HepG2 (cell line): ENCODE measurements around the gene MICAL3. TPM values are rescaled to one million over a fixed set of nuclear protein-coding genes. Genes with fewer than 3 reads are reported as not detected.

Source experiments
- ATAC-seq: fragments of 200-7000 bp; cut with Tn5 transposase; 3 replicates; pipeline ENCODE4 v1.9.1; 2020; ENCODE audit warnings: mild to moderate bottlenecking, moderate library complexity
- BruUV-seq: library from RNA; stranded (reverse); fragments of 400-500 nt; replicated peaks from 2 replicates; lab custom pipeline; 2021; lab: Mats Ljungman, UMichigan
- CTCF ChIA-PET: fragments of 300-600 bp; formaldehyde crosslinking; extraction: SDS; loops from one replicate; lab custom pipeline; 2021; ENCODE audit warnings: low total read pairs, inconsistent platforms, low intra/inter-chr PET ratio; lab: Yijun Ruan, JAX
- POLR2A ChIA-PET: fragments of 350-600 bp; sonication (Branson Sonifier 250); formaldehyde crosslinking; loops from one replicate; lab custom pipeline; 2020; ENCODE audit warnings: antibody characterized with exemption, inconsistent platforms; lab: Yijun Ruan, JAX
- DNase-seq: peaks from one replicate; pipeline ENCODE4 v3.0.0-alpha.2; 2015; ENCODE audit warnings: low spot score
- FAIRE-seq: peaks from 3 replicates; lab custom pipeline; 2011; peaks lifted over from hg19 to GRCh38; lab: Jason Lieb, UNC
- H2AFZ ChIP-seq: one replicate; pipeline ENCODE4 v1.6.1; 2011; ENCODE audit warnings: low read length, inconsistent platforms
- H3K27ac ChIP-seq: fragments of 300-600 bp; 3 replicates; pipeline ENCODE4 v1.8.0; 2011; ENCODE audit warnings: mixed run types, mild to moderate bottlenecking, mixed read lengths, low read length, inconsistent platforms; ENCODE audit not compliant: insufficient read depth; ENCODE audit errors: extremely low read length
- H3K27me3 ChIP-seq, 2 experiments: fragments of 200-600 bp in 1 of 2; 2 replicates in 1 of 2; 3 replicates in 1 of 2; pipeline versions ENCODE4 v1.6.0 to v1.8.0; 2011; ENCODE audit warnings: low read length in 2 of 2, mild to moderate bottlenecking in 2 of 2, moderate library complexity in 2 of 2, inconsistent platforms in 1 of 2; ENCODE audit not compliant: insufficient read depth in 2 of 2, control insufficient read depth in 1 of 2
- H3K36me3 ChIP-seq, 2 experiments: fragments of 200-600 bp in 1 of 2; replicated peaks in 1 of 2; 2 replicates in 1 of 2; 3 replicates in 1 of 2; pipeline versions ENCODE4 v1.5.1 to v1.8.0; 2011; ENCODE audit warnings: low read length in 2 of 2, inconsistent platforms in 1 of 2; ENCODE audit not compliant: insufficient read depth in 2 of 2, control insufficient read depth in 1 of 2
- H3K4me1 ChIP-seq: 2 replicates; pipeline ENCODE4 v1.5.1; 2012; ENCODE audit warnings: low read length, inconsistent platforms; ENCODE audit not compliant: insufficient read depth
- H3K4me2 ChIP-seq: 2 replicates; pipeline ENCODE4 v1.6.0; 2011; ENCODE audit warnings: low read depth, low read length, inconsistent platforms
- H3K4me3 ChIP-seq, 3 experiments: fragments of 200-600 bp in 1 of 3; sonication (generic), shearing (Covaris generic) in 1 of 3; replicated peaks in 1 of 3; 2 replicates each; pipeline ENCODE4 v1.5.1; 2011 to 2016; ENCODE audit warnings: low read length in 3 of 3, inconsistent platforms in 2 of 3, low read depth in 2 of 3, mild to moderate bottlenecking in 2 of 3, control low read depth in 1 of 3, mixed read lengths in 1 of 3; ENCODE audit not compliant: insufficient read depth in 1 of 3
- H3K79me2 ChIP-seq: one replicate; pipeline ENCODE4 v1.6.1; 2011; ENCODE audit warnings: low read length, inconsistent platforms; ENCODE audit not compliant: insufficient read depth
- H3K9ac ChIP-seq: 2 replicates; pipeline ENCODE4 v1.6.0; 2011; ENCODE audit warnings: mild to moderate bottlenecking, low read depth, low read length, inconsistent platforms; ENCODE audit not compliant: insufficient read depth
- H3K9me3 ChIP-seq: 2 replicates; pipeline ENCODE4 v1.5.1; 2012; ENCODE audit warnings: mild to moderate bottlenecking, low read length
- H4K20me1 ChIP-seq: 2 replicates; pipeline ENCODE4 v1.6.0; 2011; ENCODE audit warnings: inconsistent platforms, mild to moderate bottlenecking, low read length, moderate library complexity; ENCODE audit not compliant: insufficient read depth
- MIER3 ChIP-seq: IDR thresholded peaks from 2 replicates; pipeline ENCODE4 v1.6.1; 2016; ENCODE audit warnings: missing compliant biosample characterization, borderline replicate concordance
- POLR2A ChIP-seq, 2 experiments: IDR thresholded peaks; 2 replicates each; pipeline ENCODE4 v1.6.1; 2011; ENCODE audit warnings: low read depth in 2 of 2, low read length in 2 of 2, mild to moderate bottlenecking in 1 of 2, moderate library complexity in 1 of 2; ENCODE audit not compliant: insufficient read depth in 1 of 2
- RCOR2 ChIP-seq: IDR thresholded peaks from 2 replicates; pipeline ENCODE4 v1.6.1; 2016; ENCODE audit warnings: missing biosample characterization, missing genetic modification reagents
- TGIF2 ChIP-seq: IDR thresholded peaks from 2 replicates; pipeline ENCODE4 v1.6.1; 2016; ENCODE audit warnings: control low read depth, missing compliant biosample characterization
- ZBTB39 ChIP-seq: sonication (generic); formaldehyde crosslinking; IDR thresholded peaks from 2 replicates; pipeline ENCODE4 v1.5.0; 2020; ENCODE audit warnings: missing genetic modification reagents
- ZFP36L2 ChIP-seq: sonication (generic); formaldehyde crosslinking; IDR thresholded peaks from 2 replicates; pipeline ENCODE4 v1.4.0; 2020; ENCODE audit warnings: missing genetic modification reagents
- ZNF138 ChIP-seq: sonication (generic); formaldehyde crosslinking; IDR thresholded peaks from 2 replicates; pipeline ENCODE4 v1.5.0; 2020; ENCODE audit warnings: mild to moderate bottlenecking, low read depth, missing genetic modification reagents
- ZNF30 ChIP-seq: sonication (generic); formaldehyde crosslinking; IDR thresholded peaks from 2 replicates; pipeline ENCODE4 v1.5.0; 2020; ENCODE audit warnings: mild to moderate bottlenecking, missing genetic modification reagents
- WGBS: methylation state at CpG from one replicate; pipeline ENCODE4 v1.1.6; 2017; ENCODE audit warnings: low lambda C conversion rate; 5-methylcytosine and 5-hydroxymethylcytosine counted together
- in situ Hi-C: cut with HindIII; loops from 2 replicates; pipeline ENCODE4 v1.10.0; 2017; ENCODE audit warnings: low pct_unique_long_range_greater_than_20kb; ENCODE audit not compliant: extremely low pct_ligation_motif_present
- intact Hi-C: fragments of 100-400 bp; cut with micrococcal nuclease; formaldehyde crosslinking; loops from one replicate; pipeline ENCODE4 v1.10.0; 2022; ENCODE audit not compliant: unreplicated experiment
- polyA plus RNA-seq, 8 experiments: library from polyadenylated mRNA; depleted of rRNA in 3 of 8; stranded (reverse) in 7 of 8; unstranded in 1 of 8; fragments of >200 nt; fragmentation: Illumina TruSeq in 4 of 8; extraction: Trizol in 4 of 8; gene quantifications; 2 replicates each; pipeline versions ENCODE4 v1.2.1 to v1.2.3, GENCODE V29; 2011 to 2016; ENCODE audit warnings: low read depth in 4 of 8, missing spikeins in 1 of 8, mixed read lengths in 1 of 8; ENCODE audit not compliant: insufficient read depth in 1 of 8
- total RNA-seq, 5 experiments: library from RNA; depleted of rRNA; stranded (reverse); fragments of >200 nt; fragmentation: Illumina TruSeq; extraction: Trizol; gene quantifications; 2 replicates each; pipeline ENCODE4 v1.2.3, GENCODE V29; 2016; ENCODE audit warnings: low read depth in 1 of 5
- TF ChIP-seq, protein P1 (sequence below): sonication (generic); formaldehyde crosslinking; IDR thresholded peaks from 2 replicates; pipeline ENCODE4 v1.5.0; 2020; ENCODE audit warnings: mild to moderate bottlenecking, missing genetic modification reagents, borderline replicate concordance
- TF ChIP-seq, protein P2 (sequence below): sonication (generic); formaldehyde crosslinking; IDR thresholded peaks from 2 replicates; pipeline ENCODE4 v1.5.0; 2020; ENCODE audit warnings: missing genetic modification reagents, mild to moderate bottlenecking, borderline replicate concordance
- TF ChIP-seq, protein P3 (sequence below): sonication (generic); formaldehyde crosslinking; conservative IDR thresholded peaks from 2 replicates; pipeline ENCODE4 v1.4.0; 2020; ENCODE audit warnings: missing genetic modification reagents

The MICAL3 gene
- total and polyA plus RNA-seq, 2 of the 13 experiments (the other 11 are each of a cell fraction or from before 2014, with no cell fraction given): 5.3 to 12.5 TPM

DNA sequence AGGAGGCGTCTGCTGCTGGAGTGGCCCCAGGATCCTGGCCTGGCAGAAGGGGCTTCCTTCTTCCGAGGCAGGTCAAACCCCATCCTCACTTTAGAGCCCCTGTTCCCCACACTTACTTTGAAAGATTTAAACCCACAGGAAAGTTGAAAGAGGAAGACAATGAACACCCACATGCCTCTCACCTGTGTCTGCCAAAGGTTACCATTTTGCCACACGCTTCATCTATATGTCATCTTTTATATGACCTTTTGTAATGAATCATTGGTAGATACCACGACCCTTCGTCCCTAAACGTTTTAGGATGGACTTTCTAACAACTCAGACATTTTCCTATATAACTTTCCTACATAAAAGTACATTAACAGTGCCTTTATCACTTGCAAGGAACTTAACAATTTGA, 210.3 kb downstream of the MICAL3 start:
- in situ Hi-C loops (no loop called here), intact Hi-C loops (no loop called here)
- TF ChIP-seq RCOR2 (CRISPR knock-in tag) (no peak), MIER3 (CRISPR knock-in tag) (no peak), ZNF30 (CRISPR knock-in tag) (no peak), ZNF138 (CRISPR knock-in tag) (no peak), ZFP36L2 (CRISPR knock-in tag) (no peak), POLR2A (IDR thresholded peaks at IDR 0.05; ENCODE audit: insufficient read depth in 1 of 2, low read depth in 2 of 2, low read length in 2 of 2) (no peak), TGIF2 (no peak), ZBTB39 (CRISPR knock-in tag) (no peak)
- TF ChIP-seq, protein P1, sequence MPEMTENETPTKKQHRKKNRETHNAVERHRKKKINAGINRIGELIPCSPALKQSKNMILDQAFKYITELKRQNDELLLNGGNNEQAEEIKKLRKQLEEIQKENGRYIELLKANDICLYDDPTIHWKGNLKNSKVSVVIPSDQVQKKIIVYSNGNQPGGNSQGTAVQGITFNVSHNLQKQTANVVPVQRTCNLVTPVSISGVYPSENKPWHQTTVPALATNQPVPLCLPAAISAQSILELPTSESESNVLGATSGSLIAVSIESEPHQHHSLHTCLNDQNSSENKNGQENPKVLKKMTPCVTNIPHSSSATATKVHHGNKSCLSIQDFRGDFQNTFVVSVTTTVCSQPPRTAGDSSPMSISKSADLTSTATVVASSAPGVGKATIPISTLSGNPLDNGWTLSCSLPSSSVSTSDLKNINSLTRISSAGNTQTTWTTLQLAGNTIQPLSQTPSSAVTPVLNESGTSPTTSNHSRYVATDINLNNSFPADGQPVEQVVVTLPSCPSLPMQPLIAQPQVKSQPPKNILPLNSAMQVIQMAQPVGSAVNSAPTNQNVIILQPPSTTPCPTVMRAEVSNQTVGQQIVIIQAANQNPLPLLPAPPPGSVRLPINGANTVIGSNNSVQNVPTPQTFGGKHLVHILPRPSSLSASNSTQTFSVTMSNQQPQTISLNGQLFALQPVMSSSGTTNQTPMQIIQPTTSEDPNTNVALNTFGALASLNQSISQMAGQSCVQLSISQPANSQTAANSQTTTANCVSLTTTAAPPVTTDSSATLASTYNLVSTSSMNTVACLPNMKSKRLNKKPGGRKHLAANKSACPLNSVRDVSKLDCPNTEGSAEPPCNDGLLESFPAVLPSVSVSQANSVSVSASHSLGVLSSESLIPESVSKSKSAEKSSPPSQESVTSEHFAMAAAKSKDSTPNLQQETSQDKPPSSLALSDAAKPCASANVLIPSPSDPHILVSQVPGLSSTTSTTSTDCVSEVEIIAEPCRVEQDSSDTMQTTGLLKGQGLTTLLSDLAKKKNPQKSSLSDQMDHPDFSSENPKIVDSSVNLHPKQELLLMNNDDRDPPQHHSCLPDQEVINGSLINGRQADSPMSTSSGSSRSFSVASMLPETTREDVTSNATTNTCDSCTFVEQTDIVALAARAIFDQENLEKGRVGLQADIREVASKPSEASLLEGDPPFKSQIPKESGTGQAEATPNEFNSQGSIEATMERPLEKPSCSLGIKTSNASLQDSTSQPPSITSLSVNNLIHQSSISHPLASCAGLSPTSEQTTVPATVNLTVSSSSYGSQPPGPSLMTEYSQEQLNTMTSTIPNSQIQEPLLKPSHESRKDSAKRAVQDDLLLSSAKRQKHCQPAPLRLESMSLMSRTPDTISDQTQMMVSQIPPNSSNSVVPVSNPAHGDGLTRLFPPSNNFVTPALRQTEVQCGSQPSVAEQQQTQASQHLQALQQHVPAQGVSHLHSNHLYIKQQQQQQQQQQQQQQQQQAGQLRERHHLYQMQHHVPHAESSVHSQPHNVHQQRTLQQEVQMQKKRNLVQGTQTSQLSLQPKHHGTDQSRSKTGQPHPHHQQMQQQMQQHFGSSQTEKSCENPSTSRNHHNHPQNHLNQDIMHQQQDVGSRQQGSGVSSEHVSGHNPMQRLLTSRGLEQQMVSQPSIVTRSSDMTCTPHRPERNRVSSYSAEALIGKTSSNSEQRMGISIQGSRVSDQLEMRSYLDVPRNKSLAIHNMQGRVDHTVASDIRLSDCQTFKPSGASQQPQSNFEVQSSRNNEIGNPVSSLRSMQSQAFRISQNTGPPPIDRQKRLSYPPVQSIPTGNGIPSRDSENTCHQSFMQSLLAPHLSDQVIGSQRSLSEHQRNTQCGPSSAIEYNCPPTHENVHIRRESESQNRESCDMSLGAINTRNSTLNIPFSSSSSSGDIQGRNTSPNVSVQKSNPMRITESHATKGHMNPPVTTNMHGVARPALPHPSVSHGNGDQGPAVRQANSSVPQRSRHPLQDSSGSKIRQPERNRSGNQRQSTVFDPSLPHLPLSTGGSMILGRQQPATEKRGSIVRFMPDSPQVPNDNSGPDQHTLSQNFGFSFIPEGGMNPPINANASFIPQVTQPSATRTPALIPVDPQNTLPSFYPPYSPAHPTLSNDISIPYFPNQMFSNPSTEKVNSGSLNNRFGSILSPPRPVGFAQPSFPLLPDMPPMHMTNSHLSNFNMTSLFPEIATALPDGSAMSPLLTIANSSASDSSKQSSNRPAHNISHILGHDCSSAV (CRISPR knock-in tag): no peak
- TF ChIP-seq, protein P2, sequence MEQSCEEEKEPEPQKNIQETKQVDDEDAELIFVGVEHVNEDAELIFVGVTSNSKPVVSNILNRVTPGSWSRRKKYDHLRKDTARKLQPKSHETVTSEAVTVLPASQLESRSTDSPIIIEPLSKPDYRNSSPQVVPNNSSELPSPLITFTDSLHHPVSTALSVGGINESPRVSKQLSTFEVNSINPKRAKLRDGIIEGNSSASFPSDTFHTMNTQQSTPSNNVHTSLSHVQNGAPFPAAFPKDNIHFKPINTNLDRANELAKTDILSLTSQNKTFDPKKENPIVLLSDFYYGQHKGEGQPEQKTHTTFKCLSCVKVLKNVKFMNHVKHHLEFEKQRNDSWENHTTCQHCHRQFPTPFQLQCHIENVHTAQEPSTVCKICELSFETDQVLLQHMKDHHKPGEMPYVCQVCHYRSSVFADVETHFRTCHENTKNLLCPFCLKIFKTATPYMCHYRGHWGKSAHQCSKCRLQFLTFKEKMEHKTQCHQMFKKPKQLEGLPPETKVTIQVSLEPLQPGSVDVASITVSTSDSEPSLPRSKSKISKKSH (CRISPR knock-in tag): no peak
- TF ChIP-seq, protein P3, sequence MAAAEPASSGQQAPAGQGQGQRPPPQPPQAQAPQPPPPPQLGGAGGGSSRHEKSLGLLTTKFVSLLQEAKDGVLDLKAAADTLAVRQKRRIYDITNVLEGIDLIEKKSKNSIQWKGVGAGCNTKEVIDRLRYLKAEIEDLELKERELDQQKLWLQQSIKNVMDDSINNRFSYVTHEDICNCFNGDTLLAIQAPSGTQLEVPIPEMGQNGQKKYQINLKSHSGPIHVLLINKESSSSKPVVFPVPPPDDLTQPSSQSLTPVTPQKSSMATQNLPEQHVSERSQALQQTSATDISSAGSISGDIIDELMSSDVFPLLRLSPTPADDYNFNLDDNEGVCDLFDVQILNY: no peak
- Histone ChIP-seq H3K4me3 (no peak overlapping the region), H3K36me3 (peaks cover 10 to 22% of the 10 kb centered on the region in 2 experiments; a peak in 4 of 5 replicates), H3K79me2 (no peaks in the 10 kb centered on the region), H3K27ac (no peak overlapping the region), H4K20me1 (no peaks in the 10 kb centered on the region), H2AFZ (no peak overlapping the region), H3K9me3 (no peaks in the 10 kb centered on the region), H3K9ac (no peak overlapping the region), H3K27me3 (no peaks in the 10 kb centered on the region), H3K4me2 (no peak overlapping the region), H3K4me1 (no peaks in the 10 kb centered on the region)
- CTCF ChIA-PET: no interaction called here
- no peak for ATAC-seq
- no peak for DNase-seq
- FAIRE-seq: no peak
- no TSS peak for BruUV-seq
- WGBS: 89% methylated on average over 6 of the region's 6 CpGs
- POLR2A ChIA-PET: no interaction called here
